GM20000 (cell line): ENCODE results near the gene TRIM33.
"Not testable (repeated sequence)": the region's sequence is repeated elsewhere in the genome, so short reads cannot be mapped to it uniquely, and the experiment has no call there.

ENCODE experiments used
- DNase-seq: peaks from one replicate; pipeline ENCODE4 v3.0.0; 2012; ENCODE audit warnings: low spot score
- TF ChIP-seq, protein P1 (sequence below): IDR thresholded peaks from 2 replicates; pipeline ENCODE4 v1.5.1; 2012; ENCODE audit warnings: mild to moderate bottlenecking, control low read depth; ENCODE audit errors: extremely low read depth, missing control alignments

TRIM33 gene

DNA sequence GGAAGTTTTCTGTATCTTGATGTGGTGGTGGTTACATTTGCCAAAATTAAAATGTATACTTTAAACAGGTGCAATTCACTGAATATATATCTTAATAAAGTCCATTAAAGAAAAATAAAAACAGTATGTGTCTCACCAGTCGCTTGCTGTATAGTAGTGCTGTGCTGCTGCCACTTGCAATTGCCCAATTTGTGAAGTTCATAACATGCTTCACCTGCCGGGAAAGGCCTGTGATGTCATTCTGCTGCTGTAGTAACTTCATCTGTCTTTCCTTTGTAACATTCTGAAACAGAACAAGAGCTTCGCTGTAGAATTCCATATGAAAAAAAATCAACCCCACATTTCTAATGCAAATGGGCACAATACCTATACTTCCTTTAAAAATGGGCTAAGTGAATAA is 83.4 kb downstream of the TRIM33 start:
- DNase-seq = no peak
- TF ChIP-seq, protein P1, sequence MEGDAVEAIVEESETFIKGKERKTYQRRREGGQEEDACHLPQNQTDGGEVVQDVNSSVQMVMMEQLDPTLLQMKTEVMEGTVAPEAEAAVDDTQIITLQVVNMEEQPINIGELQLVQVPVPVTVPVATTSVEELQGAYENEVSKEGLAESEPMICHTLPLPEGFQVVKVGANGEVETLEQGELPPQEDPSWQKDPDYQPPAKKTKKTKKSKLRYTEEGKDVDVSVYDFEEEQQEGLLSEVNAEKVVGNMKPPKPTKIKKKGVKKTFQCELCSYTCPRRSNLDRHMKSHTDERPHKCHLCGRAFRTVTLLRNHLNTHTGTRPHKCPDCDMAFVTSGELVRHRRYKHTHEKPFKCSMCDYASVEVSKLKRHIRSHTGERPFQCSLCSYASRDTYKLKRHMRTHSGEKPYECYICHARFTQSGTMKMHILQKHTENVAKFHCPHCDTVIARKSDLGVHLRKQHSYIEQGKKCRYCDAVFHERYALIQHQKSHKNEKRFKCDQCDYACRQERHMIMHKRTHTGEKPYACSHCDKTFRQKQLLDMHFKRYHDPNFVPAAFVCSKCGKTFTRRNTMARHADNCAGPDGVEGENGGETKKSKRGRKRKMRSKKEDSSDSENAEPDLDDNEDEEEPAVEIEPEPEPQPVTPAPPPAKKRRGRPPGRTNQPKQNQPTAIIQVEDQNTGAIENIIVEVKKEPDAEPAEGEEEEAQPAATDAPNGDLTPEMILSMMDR = no peak

DNA sequence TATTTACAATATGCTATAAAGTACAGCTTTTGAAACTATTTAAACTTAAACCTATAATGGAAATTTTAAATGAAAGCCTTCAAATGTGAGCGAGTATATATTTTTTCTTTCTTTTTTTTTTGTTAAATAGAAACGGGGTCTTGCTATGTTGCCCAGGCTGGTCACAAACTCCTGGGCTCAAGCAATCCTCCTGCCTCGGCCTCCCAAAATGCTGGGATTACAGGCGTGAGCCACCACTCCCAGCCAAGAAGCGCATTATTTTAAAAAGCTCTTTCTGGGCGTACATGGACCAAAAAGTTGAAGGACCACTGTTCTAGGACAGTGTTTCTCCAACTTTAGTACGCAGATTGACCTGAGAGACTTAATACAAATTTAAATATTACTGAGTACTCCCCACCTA is 87.5 kb downstream of the TRIM33 start:
- no peak for DNase-seq
- TF ChIP-seq, protein P1 = no peak

DNA sequence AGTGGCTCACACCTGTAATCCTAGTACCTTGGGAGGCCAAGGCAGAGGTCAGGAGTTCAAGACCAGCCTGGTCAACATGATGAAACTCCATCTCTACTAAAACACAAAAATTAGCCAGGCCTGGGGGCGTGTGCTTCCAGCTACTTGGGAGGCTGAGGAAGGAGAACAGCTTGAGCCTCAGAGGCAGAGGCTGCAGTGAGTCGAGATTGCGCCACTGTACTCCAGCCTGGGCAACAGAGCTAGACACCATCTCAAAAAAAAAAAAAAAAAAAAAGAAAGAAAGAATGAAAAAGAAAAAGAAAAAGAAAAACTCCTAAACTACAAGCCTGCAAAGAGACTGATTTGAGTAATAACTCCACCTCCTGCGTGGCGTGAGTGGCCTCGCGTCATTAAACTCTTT is 92.1 kb downstream of the TRIM33 start:
- DNase-seq = not testable (repeated sequence)

DNA sequence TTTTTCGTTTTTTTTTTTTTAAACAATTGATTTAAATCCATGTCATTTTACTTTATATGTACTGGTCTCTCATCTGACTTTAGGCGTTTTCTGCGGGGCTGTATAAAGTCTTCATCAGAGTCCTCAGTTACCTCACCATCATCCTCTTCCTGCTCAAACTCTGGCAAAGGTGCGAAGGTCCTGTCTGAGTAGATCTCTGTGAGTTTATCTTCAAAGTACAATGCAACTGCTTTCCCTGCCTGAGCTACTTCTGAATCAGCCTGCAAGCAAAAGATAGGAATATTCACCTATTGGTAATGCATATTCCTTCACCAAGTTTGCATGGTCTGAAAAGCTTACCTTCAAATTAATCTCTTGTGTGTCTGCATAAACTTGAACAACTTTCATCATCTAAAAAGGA is 113.4 kb downstream of the TRIM33 start:
- DNase-seq = no peak
- TF ChIP-seq, protein P1 = no peak

DNA sequence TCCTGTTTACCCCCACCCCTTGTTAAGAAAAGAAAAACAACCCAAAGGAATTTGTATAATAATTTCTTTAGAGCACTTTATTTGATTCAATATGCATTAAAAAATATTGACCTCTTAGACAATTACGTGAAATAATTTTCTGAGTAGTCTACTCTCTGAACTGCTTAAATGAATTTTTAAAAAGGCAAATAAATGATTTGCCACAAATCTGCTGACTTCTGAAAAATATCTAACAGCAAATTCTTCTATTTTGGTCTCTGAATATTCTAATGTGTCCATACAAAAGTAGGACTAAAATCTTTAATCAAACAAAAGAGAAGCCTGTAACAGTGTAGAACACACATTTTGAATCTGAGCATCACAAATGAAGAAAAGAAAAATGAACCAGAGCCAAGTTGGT is 115.1 kb downstream of the TRIM33 start:
- no peak for DNase-seq
- TF ChIP-seq, protein P1 = no peak

DNA sequence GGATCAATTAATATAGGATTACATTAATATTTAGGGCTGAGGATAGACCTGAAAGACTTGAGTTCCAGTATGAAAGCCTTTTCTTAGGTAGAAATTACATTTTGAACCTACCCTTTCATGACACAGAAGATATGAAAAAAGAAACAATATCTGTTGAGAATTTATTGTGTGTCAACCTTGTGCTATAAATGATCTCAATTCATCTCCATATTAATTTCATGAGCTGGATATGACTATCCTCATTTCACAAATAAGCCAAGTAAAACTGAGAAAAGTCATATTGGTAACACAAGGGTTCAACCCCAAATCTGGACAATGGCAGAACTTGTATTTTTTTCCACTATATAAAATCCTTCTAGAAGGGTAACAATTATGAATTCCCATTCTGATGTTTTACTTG is 120.0 kb downstream of the TRIM33 start:
- no peak for DNase-seq
- TF ChIP-seq, protein P1 = no peak

DNA sequence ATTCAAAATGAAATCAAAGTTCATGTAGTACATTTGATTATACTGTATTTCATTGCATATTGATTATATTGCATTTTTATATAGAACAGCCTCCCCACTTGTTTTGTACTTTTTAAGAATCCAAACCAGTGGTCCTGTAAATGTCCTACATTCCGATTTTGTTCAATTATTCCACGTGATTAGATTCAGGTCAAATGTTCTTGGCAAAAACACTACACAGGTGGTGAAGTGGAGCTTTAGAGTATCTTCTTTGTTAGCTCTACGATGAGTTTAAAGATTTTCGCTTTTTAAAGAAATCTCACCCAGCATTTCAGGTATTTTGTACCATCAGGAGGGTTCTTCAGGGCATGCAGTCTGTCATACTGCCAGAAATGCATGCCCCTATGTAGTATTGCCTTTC is 120.6 kb downstream of the TRIM33 start:
- TF ChIP-seq, protein P1 = no peak
- no peak for DNase-seq

DNA sequence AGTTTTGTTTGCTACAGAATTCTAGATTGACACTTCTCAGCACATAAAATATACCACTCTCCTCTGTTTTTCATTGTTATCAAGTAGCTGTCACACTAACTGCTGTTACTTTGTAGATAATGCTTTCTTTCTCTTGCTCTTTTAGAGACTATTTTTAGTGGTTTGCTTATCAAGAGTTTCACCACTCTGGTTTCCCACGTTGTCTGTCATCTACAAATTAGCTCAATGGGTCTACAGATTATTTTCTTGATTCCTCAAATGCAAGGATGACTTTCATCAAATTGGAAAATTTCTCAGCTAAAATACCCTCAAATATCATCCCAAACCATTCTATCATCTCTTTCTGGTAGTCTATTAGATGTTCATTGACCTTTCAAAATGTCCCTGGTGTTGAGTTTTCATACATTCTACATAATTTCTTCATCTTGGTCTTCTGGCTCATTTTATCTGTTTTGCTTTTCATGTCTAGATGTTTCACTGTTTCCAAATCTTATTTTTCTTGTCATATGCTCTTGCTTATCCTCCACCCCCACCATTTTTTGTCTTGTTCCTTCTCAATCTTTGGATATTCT is 122.5 kb downstream of the TRIM33 start:
- no peak for DNase-seq
- TF ChIP-seq, protein P1 = no peak

DNA sequence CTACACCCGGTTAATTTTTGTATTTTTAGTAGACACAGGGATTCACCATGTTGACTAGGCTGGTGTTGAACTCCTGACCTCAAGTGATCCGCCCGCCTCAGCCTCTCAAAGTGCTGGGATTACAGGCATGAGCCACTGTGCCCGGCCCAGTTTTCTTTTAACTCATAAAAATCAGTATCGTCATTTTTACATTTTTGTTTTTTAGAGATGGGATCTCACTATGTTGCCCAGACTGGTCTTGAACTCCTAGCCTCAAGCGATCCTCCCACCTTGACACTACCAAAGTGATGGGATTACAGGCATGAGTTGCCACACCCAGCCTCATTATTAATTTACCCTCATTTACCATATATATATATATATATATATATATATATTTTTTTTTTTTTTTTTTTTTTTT is 123.4 kb downstream of the TRIM33 start:
- DNase-seq = not testable (repeated sequence)
